ENCODE results near the gene MUC13.

The MUC13 gene

DNA sequence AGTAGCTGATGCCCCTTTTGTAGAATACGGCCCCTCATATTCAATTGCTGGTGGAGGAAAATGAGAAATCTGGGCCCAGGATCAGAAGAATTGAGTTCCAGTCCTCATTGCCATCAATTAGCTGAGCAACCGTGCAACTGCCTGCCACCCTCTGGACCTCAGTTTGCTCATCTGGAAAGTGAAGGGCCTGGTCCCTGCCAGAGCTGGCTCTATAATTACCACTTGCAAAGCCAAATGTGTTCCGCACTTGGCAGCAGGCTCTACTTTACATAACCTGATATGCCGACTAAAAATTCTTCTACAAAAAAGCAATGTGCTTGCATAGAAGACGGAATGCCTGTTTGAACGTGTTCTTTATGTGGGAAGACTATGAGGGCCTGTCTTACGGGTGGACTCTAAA lies 38.8 kb downstream of the MUC13 start:
- DNase-seq: no peak

DNA sequence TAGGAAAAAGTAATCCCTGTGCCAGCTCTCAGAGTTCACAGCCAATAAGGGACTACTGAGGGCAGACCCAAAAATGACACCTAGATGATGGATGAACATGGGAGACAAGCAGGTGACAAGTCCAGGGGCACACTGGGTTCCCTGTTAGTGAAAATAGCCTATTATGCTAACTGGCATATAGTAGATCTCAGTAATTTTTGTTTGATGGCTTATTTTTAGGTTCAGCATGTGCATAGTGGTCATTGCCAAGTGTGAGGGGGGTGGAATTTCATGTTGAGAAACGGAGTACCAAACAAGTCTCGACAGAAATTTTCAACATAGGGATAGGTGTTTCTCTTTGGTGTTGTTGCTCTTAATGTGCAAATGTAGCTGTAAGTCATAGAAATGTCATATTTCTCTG lies 41.0 kb downstream of the MUC13 start:
- DNase-seq: no peak

- no peak for DNase-seq
Observed at GRCh38 chr3:124890573-124891190, 43.9 kb downstream of the MUC13 start.

- DNase-seq: no peak
Observed at GRCh38 chr3:124888482-124889441, 45.8 kb downstream of the MUC13 start.

DNA sequence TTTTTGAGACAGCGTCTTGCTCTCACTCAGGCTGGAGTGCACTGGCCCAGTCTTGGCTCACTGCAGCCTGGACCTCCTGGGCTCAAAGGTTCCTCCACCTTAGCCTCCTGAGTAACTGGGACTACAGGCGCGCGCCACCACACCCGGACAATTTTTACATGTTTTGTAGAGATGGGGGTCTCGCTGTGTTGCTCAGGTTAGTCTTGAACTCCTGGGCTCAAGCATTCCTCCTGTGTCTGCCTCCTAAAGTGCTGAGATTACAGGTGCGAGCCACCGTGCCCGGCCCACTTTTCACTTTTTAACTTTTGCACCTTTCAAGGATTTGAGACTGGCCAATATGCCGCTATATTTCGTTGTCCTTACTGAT lies 46.6 kb downstream of the MUC13 start:
- no peak for DNase-seq

DNA sequence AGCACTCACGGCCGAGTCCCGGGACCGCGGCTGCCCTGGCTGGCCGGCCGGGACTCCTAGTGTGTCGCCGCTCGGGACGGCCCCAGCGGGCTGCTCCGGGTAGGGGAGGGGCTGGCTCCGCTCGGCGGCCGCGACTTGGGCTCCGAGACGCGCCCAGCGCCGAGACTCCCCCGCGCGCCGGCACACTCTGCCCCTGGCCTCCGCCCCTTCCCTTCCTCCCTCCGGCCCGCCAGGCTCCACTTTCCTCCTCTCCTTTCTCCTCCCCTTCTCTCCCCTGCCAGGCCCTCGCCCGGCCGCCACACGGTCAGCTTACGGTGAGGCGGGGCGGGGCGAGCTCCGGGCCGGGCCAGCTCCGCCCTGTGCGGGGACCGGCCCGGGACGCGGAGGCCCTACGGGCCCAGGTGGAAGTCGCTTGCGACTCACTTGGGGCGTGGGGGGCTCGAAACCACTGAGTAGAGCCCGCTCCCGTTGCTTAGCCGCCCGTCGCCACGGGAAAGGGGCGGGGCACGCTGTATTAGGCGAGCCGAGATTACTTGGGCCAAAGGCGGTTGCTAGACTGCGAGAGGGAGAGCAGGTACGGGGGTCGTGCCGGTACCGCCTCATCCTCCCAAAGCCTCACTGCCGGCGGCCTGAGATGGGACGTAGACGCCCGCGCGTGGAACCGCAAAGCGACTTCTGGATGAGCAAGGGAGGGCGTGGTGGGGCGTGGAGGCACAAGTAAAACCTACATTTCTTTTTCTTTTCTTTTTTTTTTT lies 47.2 kb downstream of the MUC13 start, which contains the start of gene ITGB5:
Gene ITGB5, minus strand, starts transcription at position 189 of the 755 bp plus-strand sequence. CDS start 365 bp downstream, outside the sequence.
- DNase-seq: peak; percentile 22

DNA sequence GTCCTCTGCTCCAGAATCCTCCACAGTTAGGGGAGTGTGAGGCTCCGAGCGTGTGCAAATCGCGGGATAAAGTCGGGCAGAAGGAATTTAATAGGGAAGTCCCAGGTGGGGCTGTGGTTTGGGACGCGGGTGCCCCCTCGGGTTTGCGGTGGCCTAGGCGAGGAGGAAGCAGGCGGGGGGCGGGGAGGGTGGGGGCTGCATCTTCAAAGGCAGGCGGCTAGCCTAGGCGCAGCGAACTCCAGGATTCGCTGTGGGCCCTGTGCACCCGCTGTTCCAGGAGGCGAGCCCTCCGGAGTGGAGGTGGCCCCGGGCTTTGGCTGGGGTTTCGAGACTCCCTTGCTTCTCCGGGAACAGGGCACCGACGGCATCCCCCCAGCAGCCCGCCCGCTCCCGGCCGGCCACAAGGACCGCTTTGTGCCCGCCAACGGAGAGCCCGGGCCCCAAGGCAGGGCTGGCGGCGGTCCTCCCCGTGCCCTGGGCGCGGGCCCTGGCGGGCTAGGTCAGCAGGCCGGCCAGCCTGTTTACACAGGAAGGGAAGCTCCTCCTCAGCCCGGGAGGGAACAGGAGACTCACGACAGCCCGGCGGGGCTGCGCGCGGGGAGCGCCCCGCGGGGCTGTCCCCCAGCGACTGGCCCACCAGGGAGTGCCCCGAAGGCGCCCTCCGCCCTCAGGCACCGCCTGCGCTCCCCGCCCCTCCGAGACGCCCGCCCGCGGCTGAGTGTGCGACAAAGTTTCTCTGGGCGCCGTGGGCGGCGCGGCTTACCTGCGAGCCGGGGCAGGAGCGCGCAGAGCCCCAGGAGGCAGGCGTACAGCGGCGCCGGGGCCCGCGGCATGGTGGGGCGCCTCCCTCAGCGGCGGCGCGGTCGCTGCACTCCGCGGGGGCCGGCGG lies 48.1 kb downstream of the MUC13 start:
- peak; percentile 40 for DNase-seq

GRCh38 chr3:124885466-124886167 lies 48.9 kb downstream of the MUC13 start:
- DNase-seq: no peak

DNA sequence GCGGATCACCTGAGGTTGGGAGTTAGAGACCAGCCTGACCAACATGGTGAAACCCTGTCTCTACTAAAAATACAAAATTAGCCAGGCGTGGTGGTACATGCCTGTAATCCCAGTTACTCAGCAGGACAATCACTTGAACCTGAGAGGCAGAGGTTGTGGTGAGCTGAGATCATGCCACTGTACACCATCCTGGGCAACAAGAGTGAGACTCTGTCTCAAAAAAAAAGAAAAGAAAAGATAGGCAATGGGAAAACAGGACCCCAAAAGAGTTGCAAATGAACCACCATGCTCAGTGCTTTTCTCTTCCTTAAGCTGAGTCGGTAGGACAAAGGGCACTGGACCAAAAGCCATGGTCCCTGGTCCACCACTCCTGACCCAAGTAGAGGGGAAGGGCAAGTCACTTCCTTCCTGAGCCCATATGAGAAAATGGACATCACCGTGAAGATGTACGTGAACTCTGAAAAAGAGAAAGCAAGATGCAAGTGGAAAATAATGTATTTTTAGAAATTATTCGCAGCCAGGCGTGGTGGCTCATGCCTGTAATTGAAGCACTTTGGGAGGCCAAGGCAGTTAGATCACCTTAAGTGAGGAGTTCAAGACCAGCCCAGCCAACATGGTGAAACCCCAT lies 50.0 kb downstream of the MUC13 start:
- DNase-seq: no peak

- no peak for DNase-seq
Observed at GRCh38 chr3:124883766-124884473, 50.6 kb downstream of the MUC13 start.

DNA sequence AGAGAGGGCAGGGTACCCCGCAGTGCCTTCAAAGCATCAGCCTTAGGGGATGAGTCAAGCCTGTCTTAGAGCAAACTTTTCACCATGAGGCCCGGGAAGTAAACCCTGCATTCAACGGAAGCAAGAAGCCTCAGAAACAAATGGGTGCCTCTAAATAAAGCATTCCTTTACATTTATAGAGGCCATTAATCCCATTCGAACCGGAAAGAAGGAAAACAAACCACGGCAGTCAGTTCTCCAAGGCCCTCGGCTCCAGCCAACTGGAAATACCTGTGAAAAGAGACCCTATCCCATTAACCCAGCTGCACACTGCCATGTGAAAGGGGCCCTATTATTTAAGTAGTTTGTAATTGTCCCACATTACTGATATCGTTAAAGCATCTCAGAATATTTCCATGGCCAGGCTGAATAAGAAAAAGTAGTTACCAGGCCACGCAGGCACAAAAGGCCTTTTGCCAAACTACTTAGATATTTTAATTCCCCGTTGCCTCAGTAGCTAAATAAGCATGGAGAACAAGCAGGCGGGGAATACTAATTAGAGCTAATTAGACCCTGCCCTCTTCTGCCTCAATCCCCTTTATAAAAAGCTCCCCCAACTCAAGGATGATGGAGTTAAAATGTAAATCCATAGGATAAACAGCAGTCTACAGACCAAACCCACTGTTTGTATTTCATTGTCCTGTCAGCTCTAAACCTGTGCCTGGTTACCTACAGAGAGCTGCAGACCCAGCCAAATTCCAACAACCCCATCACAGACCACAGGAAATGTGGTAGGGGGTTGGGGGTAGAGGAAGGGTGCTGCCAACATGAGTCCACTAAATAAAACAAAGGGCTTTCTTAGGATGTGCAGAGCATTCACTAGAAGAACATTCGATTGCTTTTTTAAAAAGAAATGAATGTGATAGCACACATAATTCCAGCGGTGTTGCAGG lies 51.5 kb downstream of the MUC13 start:
- no peak for DNase-seq

- no peak for DNase-seq
Observed at GRCh38 chr3:124881976-124882697, 52.4 kb downstream of the MUC13 start.

DNA sequence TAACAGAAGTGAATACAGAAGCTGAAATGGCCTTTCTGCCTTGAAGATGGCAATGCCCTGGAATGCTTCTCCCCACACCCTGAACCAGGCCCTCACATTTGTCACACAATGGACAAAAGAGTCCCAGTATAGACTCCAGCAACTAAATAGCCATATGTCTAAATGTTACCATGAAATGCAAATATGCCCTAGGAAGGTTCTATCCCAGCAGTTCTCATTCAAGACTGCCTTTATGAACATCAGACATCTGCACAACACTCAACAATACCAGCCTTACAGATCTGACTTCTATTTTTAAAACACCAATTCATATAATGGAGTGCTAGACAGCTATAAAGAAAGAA lies 55.2 kb downstream of the MUC13 start:
- no peak for DNase-seq

DNA sequence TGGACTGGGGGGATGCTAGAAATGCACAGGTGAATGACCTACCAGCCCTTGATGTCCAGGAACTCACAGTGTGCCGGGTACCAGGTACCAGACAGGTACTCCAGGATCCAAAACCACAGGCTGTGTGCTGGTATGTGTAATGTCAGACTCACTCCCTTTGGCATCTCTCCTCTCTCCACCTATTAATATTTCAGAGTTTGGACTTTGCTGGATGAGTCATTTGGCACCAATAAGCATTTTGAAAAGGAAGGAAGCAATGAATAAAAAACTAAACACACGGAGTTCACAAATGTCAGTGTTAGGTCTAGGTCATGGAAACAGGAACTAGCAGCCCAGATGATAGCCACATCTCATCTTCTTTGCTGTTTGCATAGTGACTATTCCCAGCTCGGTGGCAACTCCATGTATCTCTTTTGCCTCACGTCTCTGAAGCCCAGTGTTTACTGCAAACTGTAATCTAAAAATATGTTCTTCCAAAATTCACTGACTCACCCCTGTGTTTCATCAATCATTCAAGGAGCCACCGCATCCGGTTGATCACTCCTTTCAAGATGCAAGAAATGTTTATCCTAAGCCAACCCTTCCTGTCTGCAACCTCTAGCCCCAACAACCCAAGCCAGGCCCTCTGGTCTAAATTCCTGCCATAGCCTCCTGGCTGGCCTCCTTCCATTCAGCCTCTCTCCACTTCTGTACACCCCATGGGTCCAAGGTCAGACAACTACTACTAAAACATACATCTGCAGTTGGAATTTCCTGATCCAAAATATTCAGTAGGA lies 55.8 kb downstream of the MUC13 start:
- DNase-seq: no peak

- no peak for DNase-seq
Observed at GRCh38 chr3:124877674-124878073, 56.9 kb downstream of the MUC13 start.

- no peak for DNase-seq
Observed at GRCh38 chr3:124876401-124876878, 58.1 kb downstream of the MUC13 start.

- DNase-seq: no peak
Observed at GRCh38 chr3:124873226-124873625, 61.3 kb downstream of the MUC13 start.

DNA sequence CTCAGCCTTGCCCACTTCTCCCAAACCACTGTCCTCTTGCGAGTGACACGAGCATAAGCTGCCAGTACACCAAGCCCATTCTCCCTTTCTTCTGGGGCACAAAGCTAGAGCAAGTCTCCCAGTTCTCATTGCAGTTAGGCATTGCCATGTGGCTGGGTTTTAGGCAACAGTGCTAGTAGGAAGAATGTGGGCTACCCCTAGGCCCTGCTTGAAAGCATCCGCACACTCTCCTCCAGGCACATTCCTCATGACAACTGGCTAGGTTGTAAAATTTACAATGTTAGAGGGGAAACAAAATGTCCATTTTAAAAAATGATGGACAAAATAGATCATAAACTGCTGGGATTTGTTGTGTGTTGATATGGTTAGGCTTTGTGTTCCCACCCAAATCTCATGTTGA lies 67.0 kb downstream of the MUC13 start:
- no peak for DNase-seq

All from activated naive CD4-positive, alpha-beta T cell treated with Interleukin-2 at 50 U/mL for 16 hours (primary cell).